Measurements from ENCODE around the gene IL23R. TPM values are rescaled to one million over a fixed set of nuclear protein-coding genes. Genes with fewer than 3 reads are reported as not detected.

Gene IL23R
- total RNA-seq, 4 donors from 2014 or later, result 2.0 to 4.3 TPM; not detected in 2

DNA sequence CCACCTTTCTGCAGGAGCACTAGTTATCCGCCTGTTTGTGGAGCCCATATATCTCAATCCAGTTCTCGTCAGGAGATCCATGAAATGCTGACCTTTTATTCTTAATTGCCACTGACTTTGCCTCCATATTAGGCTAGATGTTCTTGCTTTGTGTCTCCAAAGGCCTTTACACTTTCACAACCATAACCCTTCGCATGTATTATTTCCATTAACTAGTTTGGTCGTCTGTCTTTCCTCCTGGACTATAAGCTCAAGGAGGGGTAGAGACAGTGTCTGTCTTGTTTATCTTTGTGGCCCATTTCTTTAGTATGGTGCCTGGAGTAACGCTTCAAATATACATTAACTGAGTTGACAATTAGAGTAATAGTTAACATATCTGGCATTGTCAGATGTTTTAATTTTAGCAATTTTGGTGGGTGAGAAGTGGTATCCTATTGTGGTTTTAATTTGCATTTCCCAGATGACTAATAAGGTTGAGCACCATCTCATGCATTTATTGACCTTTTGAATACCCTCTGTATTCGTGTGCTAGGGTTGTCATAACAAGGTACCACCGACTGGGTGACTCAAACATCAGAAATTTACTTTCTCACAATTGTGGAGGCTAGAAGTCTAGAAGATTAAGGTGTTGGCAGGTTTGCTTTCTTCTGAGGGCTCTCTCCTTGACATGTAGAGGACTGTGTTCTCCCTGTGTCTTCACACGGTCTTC, 119.7 kb downstream of the IL23R start:
- Histone ChIP-seq H3K9me3 (no peaks in the 10 kb centered on the region), H3K27me3 (no peaks in the 10 kb centered on the region), H3K27ac (no peak overlapping the region), H3K4me3 (no peak overlapping the region), H3K36me3 (no peaks in the 10 kb centered on the region), H3K4me1 (peaks cover 0 to 3% (median 0%) of the 10 kb centered on the region in 4 donors)
- DNase-seq, result no peak
- in situ Hi-C loops (cut with MboI; ENCODE audit: low pct_ligation_motif_present in 1 of 4, low pct_unique_long_range_greater_than_20kb in 1 of 4, low sequenced_read_pairs in 3 of 4), result no loop called here
- WGBS, 2 donors (ENCODE audit: low coverage in 1 of 2), result 75 to 82% methylated on average over 5 to 8 of the region's 8 CpGs
- TF ChIP-seq EP300 (IDR thresholded peaks at IDR 0.05; ENCODE audit: low read depth) (no peak), POLR2A (IDR thresholded peaks at IDR 0.05) (no peak), POLR2AphosphoS5 (IDR thresholded peaks at IDR 0.05) (no peak)
- TF ChIP-seq, protein P1, sequence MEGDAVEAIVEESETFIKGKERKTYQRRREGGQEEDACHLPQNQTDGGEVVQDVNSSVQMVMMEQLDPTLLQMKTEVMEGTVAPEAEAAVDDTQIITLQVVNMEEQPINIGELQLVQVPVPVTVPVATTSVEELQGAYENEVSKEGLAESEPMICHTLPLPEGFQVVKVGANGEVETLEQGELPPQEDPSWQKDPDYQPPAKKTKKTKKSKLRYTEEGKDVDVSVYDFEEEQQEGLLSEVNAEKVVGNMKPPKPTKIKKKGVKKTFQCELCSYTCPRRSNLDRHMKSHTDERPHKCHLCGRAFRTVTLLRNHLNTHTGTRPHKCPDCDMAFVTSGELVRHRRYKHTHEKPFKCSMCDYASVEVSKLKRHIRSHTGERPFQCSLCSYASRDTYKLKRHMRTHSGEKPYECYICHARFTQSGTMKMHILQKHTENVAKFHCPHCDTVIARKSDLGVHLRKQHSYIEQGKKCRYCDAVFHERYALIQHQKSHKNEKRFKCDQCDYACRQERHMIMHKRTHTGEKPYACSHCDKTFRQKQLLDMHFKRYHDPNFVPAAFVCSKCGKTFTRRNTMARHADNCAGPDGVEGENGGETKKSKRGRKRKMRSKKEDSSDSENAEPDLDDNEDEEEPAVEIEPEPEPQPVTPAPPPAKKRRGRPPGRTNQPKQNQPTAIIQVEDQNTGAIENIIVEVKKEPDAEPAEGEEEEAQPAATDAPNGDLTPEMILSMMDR (IDR thresholded peaks at IDR 0.05), result no peak
- intact Hi-C loops (cut with DNase I; ENCODE audit: low total_unique reads), result no loop called here

DNA sequence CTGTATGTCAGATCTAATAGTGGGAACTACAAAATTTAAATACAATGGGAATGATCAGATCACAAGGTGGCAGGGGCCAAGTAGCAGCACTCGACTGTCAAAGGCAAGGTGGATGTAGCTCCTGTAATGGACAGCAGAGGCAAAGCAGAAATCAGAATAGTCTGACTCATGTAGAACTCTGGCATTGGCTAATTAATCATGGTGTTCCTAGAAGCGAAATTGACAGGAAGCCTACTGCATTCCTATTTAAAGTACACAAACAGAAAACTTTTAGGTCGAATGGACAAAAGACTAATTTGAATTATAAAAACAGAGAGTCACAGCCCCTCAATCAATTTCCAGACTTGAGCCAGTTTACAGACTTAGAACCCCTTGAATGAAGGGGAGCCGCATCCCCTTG, 124.0 kb downstream of the IL23R start:
- intact Hi-C loops (cut with DNase I; ENCODE audit: low total_unique reads), result no loop called here
- Histone ChIP-seq H3K27ac (no peak overlapping the region), H3K4me3 (no peak overlapping the region), H3K36me3 (no peaks in the 10 kb centered on the region), H3K9me3 (no peaks in the 10 kb centered on the region), H3K27me3 (no peaks in the 10 kb centered on the region), H3K4me1 (no peaks in the 10 kb centered on the region)
- TF ChIP-seq EP300 (IDR thresholded peaks at IDR 0.05; ENCODE audit: low read depth) (no peak), POLR2AphosphoS5 (IDR thresholded peaks at IDR 0.05) (no peak), POLR2A (IDR thresholded peaks at IDR 0.05) (no peak)
- TF ChIP-seq, protein P1 (IDR thresholded peaks at IDR 0.05), result no peak
- WGBS, 2 donors (ENCODE audit: low coverage in 1 of 2), result 72% methylated on average over 4 of the region's 4 CpGs
- in situ Hi-C loops (cut with MboI; ENCODE audit: low pct_ligation_motif_present in 1 of 4, low pct_unique_long_range_greater_than_20kb in 1 of 4, low sequenced_read_pairs in 3 of 4), result no loop called here
- no peak for DNase-seq

DNA sequence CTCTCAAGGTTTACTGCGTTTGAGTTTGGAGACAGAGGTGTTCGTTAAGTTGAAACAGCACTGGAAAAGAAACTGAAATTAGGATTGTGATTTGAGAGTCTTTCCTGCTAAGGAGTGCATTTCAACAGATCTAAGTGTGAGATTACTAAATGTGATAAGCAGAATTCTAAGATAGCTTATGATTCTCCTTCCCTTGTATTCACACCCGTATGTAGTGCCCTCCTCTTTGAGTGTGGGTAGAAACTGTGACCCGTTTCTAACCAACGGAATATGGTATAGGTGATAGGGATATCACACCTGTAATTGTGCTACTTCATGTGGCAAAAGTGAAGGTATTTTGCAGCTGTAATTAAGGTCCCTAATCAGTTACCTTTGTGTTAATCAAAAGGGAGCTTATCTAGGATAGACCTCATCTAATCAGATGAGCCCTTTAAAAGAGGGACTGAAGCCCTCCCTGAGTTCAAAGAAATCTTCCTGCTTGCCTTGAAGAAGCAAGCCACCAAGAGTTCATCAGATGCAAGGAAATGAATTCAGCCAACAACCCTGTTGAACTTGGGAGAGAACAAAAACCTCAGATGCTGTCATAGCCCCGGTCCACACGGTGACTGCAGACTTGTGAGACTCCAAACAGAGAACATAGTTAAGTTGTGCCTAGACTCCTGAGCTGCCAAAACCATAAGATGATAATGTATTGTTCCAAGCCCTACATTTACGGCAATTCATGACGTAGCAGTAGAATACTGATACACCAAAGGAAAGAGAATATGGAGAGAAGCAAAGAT, 128.8 kb downstream of the IL23R start:
- in situ Hi-C loops (cut with MboI; ENCODE audit: low pct_ligation_motif_present in 1 of 4, low pct_unique_long_range_greater_than_20kb in 1 of 4, low sequenced_read_pairs in 3 of 4), result no loop called here

DNA sequence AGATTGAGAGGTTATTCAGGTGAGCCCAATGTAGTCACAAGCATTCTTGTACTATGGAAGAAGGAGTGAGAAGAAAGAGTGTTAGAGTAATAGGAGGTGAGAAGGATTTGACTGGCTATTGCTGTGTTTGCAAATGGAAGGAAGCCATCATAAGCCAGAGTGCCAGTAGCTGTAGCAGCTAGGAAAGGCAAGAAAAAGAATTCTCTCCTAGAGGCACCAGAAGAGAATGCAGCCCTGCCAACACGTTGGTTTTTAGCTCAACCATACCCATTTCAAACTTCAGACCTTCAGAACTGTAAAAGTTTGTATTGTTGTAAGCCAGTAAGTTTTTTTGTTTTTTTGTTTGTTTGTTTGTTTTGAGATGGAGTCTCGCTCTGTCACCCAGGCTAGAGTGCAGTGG, 132.5 kb downstream of the IL23R start:
- Histone ChIP-seq H3K4me1 (no peaks in the 10 kb centered on the region), H3K27me3 (peaks cover 7% of the 10 kb centered on the region), H3K9me3 (no peaks in the 10 kb centered on the region), H3K36me3 (no peaks in the 10 kb centered on the region), H3K4me3 (no peak overlapping the region), H3K27ac (no peak overlapping the region)
- 54 to 57% methylated on average over 1 to 2 of the region's 2 CpGs for WGBS, 2 donors (ENCODE audit: low coverage in 1 of 2)
- intact Hi-C loops (cut with DNase I; ENCODE audit: low total_unique reads), result no loop called here
- no peak for DNase-seq
- TF ChIP-seq, protein P1 (IDR thresholded peaks at IDR 0.05), result no peak
- TF ChIP-seq EP300 (IDR thresholded peaks at IDR 0.05; ENCODE audit: low read depth), result no peak
- no peak for TF ChIP-seq POLR2AphosphoS5 (IDR thresholded peaks at IDR 0.05)
- no peak for TF ChIP-seq POLR2A (IDR thresholded peaks at IDR 0.05)
- in situ Hi-C loops (cut with MboI; ENCODE audit: low pct_ligation_motif_present in 1 of 4, low pct_unique_long_range_greater_than_20kb in 1 of 4, low sequenced_read_pairs in 3 of 4), result no loop called here

More for the DNA sequence above, 128.8 kb downstream of the IL23R start:
- no peak for DNase-seq
- TF ChIP-seq, protein P1 (IDR thresholded peaks at IDR 0.05), result no peak
- TF ChIP-seq EP300 (IDR thresholded peaks at IDR 0.05; ENCODE audit: low read depth) (no peak), POLR2A (IDR thresholded peaks at IDR 0.05) (no peak), POLR2AphosphoS5 (IDR thresholded peaks at IDR 0.05) (no peak)
- Histone ChIP-seq H3K4me1 (no peaks in the 10 kb centered on the region), H3K27me3 (no peaks in the 10 kb centered on the region), H3K27ac (no peak overlapping the region), H3K36me3 (no peaks in the 10 kb centered on the region), H3K9me3 (no peaks in the 10 kb centered on the region), H3K4me3 (no peak overlapping the region)
- intact Hi-C loops (cut with DNase I; ENCODE audit: low total_unique reads), result no loop called here
- 80 to 84% methylated on average over 9 of the region's 9 CpGs for WGBS, 2 donors (ENCODE audit: low coverage in 1 of 2)
